ENCODE results near the gene MAP2K7.

DNA sequence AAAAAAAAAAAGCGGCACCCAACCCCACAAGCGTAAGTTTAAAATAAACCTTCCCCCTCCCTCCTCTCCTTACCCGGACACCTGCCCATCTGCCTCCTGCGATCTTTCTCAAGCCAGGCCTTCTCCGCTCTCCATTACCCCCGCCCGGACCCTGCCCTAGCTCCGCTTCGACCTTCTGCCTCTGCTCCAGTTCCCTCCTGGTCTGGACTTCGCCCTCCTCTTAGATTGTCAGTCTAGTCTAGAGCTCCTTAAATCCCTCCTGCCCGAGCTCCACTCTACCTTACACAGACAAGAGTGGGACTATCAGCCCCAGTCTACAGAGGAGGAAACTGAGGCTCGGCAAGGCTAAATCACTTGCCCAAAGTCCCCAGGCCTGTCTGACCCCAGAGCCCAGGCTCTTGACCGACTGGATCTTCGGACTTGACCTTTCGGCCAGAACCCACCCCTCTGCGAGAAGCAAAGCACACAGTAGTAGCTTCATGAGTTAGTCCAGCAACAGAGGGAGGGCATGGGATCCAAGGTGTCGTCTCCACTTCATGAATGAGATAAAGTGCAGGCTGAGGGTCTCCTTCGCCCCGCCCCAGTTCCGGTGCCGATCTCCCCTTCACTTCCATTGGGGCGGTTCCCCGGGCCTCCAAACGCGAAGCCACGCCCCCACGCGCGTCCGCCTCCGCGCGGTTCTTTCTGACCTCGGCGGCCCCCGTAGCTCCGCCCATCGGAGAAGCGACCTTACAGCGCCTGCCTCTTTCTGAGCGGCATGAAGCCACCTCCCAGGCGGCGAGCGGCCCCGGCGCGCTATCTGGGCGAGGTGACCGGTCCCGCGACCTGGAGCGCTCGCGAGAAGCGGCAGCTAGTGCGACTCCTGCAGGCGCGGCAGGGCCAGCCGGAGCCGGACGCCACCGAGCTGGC is 16.2 kb downstream of the MAP2K7 start, which contains the start of gene SNAPC2:
- TF ChIP-seq, protein P1, sequence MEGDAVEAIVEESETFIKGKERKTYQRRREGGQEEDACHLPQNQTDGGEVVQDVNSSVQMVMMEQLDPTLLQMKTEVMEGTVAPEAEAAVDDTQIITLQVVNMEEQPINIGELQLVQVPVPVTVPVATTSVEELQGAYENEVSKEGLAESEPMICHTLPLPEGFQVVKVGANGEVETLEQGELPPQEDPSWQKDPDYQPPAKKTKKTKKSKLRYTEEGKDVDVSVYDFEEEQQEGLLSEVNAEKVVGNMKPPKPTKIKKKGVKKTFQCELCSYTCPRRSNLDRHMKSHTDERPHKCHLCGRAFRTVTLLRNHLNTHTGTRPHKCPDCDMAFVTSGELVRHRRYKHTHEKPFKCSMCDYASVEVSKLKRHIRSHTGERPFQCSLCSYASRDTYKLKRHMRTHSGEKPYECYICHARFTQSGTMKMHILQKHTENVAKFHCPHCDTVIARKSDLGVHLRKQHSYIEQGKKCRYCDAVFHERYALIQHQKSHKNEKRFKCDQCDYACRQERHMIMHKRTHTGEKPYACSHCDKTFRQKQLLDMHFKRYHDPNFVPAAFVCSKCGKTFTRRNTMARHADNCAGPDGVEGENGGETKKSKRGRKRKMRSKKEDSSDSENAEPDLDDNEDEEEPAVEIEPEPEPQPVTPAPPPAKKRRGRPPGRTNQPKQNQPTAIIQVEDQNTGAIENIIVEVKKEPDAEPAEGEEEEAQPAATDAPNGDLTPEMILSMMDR (conservative IDR thresholded peaks at IDR 0.05; ENCODE audit: low read depth, low read length): no peak
- TF ChIP-seq POLR2A (IDR thresholded peaks at IDR 0.05; ENCODE audit: low read depth, low read length) (no peak), RFX5 (IDR thresholded peaks at IDR 0.05; ENCODE audit: low read depth, low read length) (no peak)
